ENCODE measurements around the gene RASA4B.
"Not testable (repeated sequence)": the region's sequence is repeated elsewhere in the genome, so short reads cannot be mapped to it uniquely, and the experiment has no call there.

The RASA4B gene

GRCh38 chr7:102510575-102510974 is 7.0 kb downstream of the RASA4B start:
- DNase-seq = not testable (repeated sequence)

- not testable (repeated sequence) for DNase-seq
Measured at GRCh38 chr7:102507410-102508088, 10.0 kb downstream of the RASA4B start.

- not testable (repeated sequence) for DNase-seq
Measured at GRCh38 chr7:102505298-102506185, 12.0 kb downstream of the RASA4B start.

- not testable (repeated sequence) for DNase-seq
Measured at GRCh38 chr7:102503141-102503540, 14.4 kb downstream of the RASA4B start.

GRCh38 chr7:102498321-102498720 is 19.3 kb downstream of the RASA4B start:
- DNase-seq = not testable (repeated sequence)

GRCh38 chr7:102497308-102497707 is 20.3 kb downstream of the RASA4B start:
- not testable (repeated sequence) for DNase-seq

- not testable (repeated sequence) for DNase-seq
Measured at GRCh38 chr7:102496861-102497260, 20.7 kb downstream of the RASA4B start.

- not testable (repeated sequence) for DNase-seq
Measured at GRCh38 chr7:102494473-102495149, 23.0 kb downstream of the RASA4B start.

- not testable (repeated sequence) for DNase-seq
Measured at GRCh38 chr7:102494026-102494425, 23.6 kb downstream of the RASA4B start.

- DNase-seq = not testable (repeated sequence)
Measured at GRCh38 chr7:102493220-102493935, 24.2 kb downstream of the RASA4B start.

GRCh38 chr7:102490529-102491075 is 27.0 kb downstream of the RASA4B start:
- not testable (repeated sequence) for DNase-seq

- not testable (repeated sequence) for DNase-seq
Measured at GRCh38 chr7:102484317-102484716, 33.3 kb downstream of the RASA4B start.

GRCh38 chr7:102481962-102482361 is 35.6 kb downstream of the RASA4B start:
- not testable (repeated sequence) for DNase-seq

GRCh38 chr7:102479982-102480637 is 37.5 kb downstream of the RASA4B start:
- DNase-seq = not testable (repeated sequence)

- not testable (repeated sequence) for DNase-seq
Measured at GRCh38 chr7:102479209-102479584, 38.4 kb downstream of the RASA4B start.

GRCh38 chr7:102478314-102479208 is 39.0 kb downstream of the RASA4B start, which contains the start of gene POLR2J:
Gene POLR2J (minus strand): TSS chr7:102478922. CDS start chr7:102478860, 62 bp downstream.
- DNase-seq = not testable (repeated sequence)

GRCh38 chr7:102474736-102475435 is 42.7 kb downstream of the RASA4B start:
- DNase-seq = not testable (repeated sequence)

- DNase-seq = not testable (repeated sequence)
Measured at GRCh38 chr7:102474116-102474515, 43.5 kb downstream of the RASA4B start.

GRCh38 chr7:102473271-102473991 is 44.1 kb downstream of the RASA4B start:
- no peak for DNase-seq
